ENCODE measurements around the gene DHCR24. TPM values are rescaled to one million over a fixed set of nuclear protein-coding genes. Genes with fewer than 3 reads are reported as not detected.
A peak's percentile ranks its signal among the peaks of the same experiment; 100 is the strongest.

DHCR24 gene
- total RNA-seq, 2 experiments from 2014 or later, result 55.9 to 60.8 TPM

GRCh38 chr1:54819195-54819536 is 67.8 kb downstream of the DHCR24 start:
- Mint-ChIP-seq H3K4me3 (no peak overlapping the region), H3K36me3 (peaks cover 6% of the 10 kb centered on the region), H3K27ac (no peak overlapping the region), H3K4me1 (peaks cover 9% of the 10 kb centered on the region), H3K27me3 (peaks cover 14% of the 10 kb centered on the region), H3K9me3 (peaks cover 7% of the 10 kb centered on the region)
- ATAC-seq (ENCODE audit: low read depth), result no peak
- POLR2A ChIA-PET, result no interaction called here
- no peak for DNase-seq

GRCh38 chr1:54818461-54819194 is 68.4 kb downstream of the DHCR24 start:
- H3K27ac Mint-ChIP-seq, result no peak overlapping the region
- peaks cover 14% of the 10 kb centered on the region for H3K27me3 Mint-ChIP-seq
- POLR2A ChIA-PET, result no interaction called here
- H3K4me1 Mint-ChIP-seq, result peaks cover 9% of the 10 kb centered on the region
- H3K9me3 Mint-ChIP-seq, result peaks cover 4% of the 10 kb centered on the region
- H3K4me3 Mint-ChIP-seq, result no peak overlapping the region
- peaks cover 3% of the 10 kb centered on the region for H3K36me3 Mint-ChIP-seq
- DNase-seq (no peak), ATAC-seq (ENCODE audit: low read depth) (no peak)

DNA sequence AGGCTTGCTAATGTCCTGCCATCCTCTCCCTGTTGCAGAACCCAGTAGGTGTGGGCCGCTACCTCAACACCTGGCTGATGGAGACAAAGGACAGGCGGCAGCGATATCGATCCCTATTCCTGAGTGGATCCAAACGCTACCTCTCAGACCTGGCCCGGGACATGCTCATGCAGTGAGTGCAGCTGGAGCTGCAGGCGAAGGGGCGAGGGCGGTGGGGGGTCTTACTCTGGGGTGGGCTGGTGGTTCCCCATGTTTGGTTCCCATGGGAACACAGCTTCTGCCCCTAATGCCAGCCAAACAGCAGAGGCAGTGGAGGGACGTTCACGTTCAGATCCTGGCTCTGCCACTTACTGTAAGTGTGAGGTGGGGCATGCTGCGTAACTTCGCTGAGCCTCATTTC is 70.0 kb downstream of the DHCR24 start:
- Mint-ChIP-seq H3K27me3 (peaks cover 12% of the 10 kb centered on the region), H3K4me1 (peaks cover 20% of the 10 kb centered on the region), H3K4me3 (no peak overlapping the region), H3K36me3 (no peaks in the 10 kb centered on the region), H3K9me3 (peaks cover 1% of the 10 kb centered on the region), H3K27ac (no peak overlapping the region)
- ATAC-seq (ENCODE audit: low read depth) (no peak), DNase-seq (no peak)
- POLR2A ChIA-PET, result no interaction called here

GRCh38 chr1:54816130-54816529 is 70.9 kb downstream of the DHCR24 start:
- ATAC-seq (ENCODE audit: low read depth), result no peak
- H3K4me1 Mint-ChIP-seq, result peaks cover 20% of the 10 kb centered on the region
- H3K27ac Mint-ChIP-seq, result no peak overlapping the region
- POLR2A ChIA-PET, result interaction anchor here (0.6 kb wide), 1 partner anchor 529 kb away, joined by 3 read pairs; no protein-coding TSS in a partner anchor
- H3K4me3 Mint-ChIP-seq, result no peak overlapping the region
- H3K36me3 Mint-ChIP-seq, result no peaks in the 10 kb centered on the region
- H3K27me3 Mint-ChIP-seq, result peaks cover 10% of the 10 kb centered on the region
- DNase-seq, result no peak
- no peaks in the 10 kb centered on the region for H3K9me3 Mint-ChIP-seq

GRCh38 chr1:54815086-54815876 is 71.7 kb downstream of the DHCR24 start:
- Mint-ChIP-seq H3K27me3 (peaks cover 2% of the 10 kb centered on the region), H3K4me3 (no peak overlapping the region), H3K4me1 (peaks cover 23% of the 10 kb centered on the region), H3K27ac (peak overlapping the region; percentile 50), H3K36me3 (no peaks in the 10 kb centered on the region), H3K9me3 (no peaks in the 10 kb centered on the region)
- POLR2A ChIA-PET, result interaction anchor here (0.6 kb wide), 1 partner anchor 528 kb away, joined by 3 read pairs; no protein-coding TSS in a partner anchor
- ATAC-seq (ENCODE audit: low read depth) (no peak), DNase-seq (no peak)

- H3K27me3 Mint-ChIP-seq, result no peaks in the 10 kb centered on the region
- no peak overlapping the region for H3K4me3 Mint-ChIP-seq
- peaks cover 21% of the 10 kb centered on the region for H3K4me1 Mint-ChIP-seq
- no peak for DNase-seq
- no peaks in the 10 kb centered on the region for H3K36me3 Mint-ChIP-seq
- POLR2A ChIA-PET, result no interaction called here
- H3K27ac Mint-ChIP-seq, result no peak overlapping the region
- no peak for ATAC-seq (ENCODE audit: low read depth)
- H3K9me3 Mint-ChIP-seq, result no peaks in the 10 kb centered on the region
These were observed 72.4 kb downstream of the DHCR24 start for GRCh38 chr1:54814571-54814970.

GRCh38 chr1:54814126-54814498 is 72.9 kb downstream of the DHCR24 start:
- no peak for DNase-seq
- no peak overlapping the region for H3K4me3 Mint-ChIP-seq
- H3K4me1 Mint-ChIP-seq, result peaks cover 21% of the 10 kb centered on the region
- no peaks in the 10 kb centered on the region for H3K27me3 Mint-ChIP-seq
- POLR2A ChIA-PET, result interaction anchor here (1.6 kb wide), 1 partner anchor 13 kb away, joined by 7 read pairs; the partner anchor contains the start of gene TTC22
- ATAC-seq (ENCODE audit: low read depth), result no peak
- H3K9me3 Mint-ChIP-seq, result no peaks in the 10 kb centered on the region
- H3K27ac Mint-ChIP-seq, result no peak overlapping the region
- no peaks in the 10 kb centered on the region for H3K36me3 Mint-ChIP-seq

GRCh38 chr1:54813485-54814125 is 73.4 kb downstream of the DHCR24 start:
- H3K4me3 Mint-ChIP-seq, result peak overlapping the region; percentile 17
- POLR2A ChIA-PET, result interaction anchor here (1.6 kb wide), 1 partner anchor 13 kb away, joined by 7 read pairs; the partner anchor contains the start of gene TTC22
- DNase-seq, result no peak
- H3K4me1 Mint-ChIP-seq, result peaks cover 19% of the 10 kb centered on the region
- H3K36me3 Mint-ChIP-seq, result no peaks in the 10 kb centered on the region
- no peaks in the 10 kb centered on the region for H3K27me3 Mint-ChIP-seq
- peak; percentile 9 for ATAC-seq (ENCODE audit: low read depth)
- peak overlapping the region; percentile 62 for H3K27ac Mint-ChIP-seq
- H3K9me3 Mint-ChIP-seq, result no peaks in the 10 kb centered on the region

DNA sequence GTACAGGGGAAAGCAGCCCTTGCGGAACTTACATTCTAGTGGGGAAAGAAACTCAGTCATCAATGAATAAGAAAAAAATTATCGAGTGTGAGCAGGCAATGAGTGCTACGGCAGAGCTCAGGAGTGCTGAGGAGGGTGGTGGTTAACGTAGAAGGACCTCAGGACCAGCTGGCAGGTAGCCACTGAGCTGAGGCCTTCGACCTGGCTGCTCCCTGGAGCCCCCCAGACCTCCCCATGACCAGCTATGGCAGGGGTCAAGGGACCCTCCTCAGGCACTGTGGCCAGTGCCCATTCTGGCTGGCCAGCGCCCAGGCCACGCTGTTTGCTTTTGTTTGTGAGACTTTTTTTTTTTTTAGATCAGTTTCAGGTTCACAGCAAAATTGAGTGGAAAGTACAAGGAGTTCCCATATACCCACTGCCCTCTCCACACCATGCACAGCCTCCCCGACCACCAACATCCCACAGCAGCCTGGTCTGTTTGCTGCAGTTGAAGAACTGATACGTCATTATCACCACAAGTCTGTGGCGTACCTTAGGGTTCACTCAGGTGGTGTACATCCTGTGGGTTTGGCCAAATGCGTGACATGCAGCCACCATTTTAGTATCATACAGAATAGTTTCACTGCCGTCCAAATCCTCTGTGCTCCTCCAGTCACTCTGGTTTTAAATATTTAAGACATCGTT is 74.1 kb downstream of the DHCR24 start:
- Mint-ChIP-seq H3K27me3 (no peaks in the 10 kb centered on the region), H3K36me3 (no peaks in the 10 kb centered on the region), H3K27ac (peak overlapping the region; percentile 62), H3K9me3 (no peaks in the 10 kb centered on the region), H3K4me3 (peak overlapping the region; percentile 17), H3K4me1 (peaks cover 19% of the 10 kb centered on the region)
- peak; percentile 59 for DNase-seq
- POLR2A ChIA-PET, result interaction anchor here (1.6 kb wide), 1 partner anchor 12 kb away, joined by 7 read pairs; the partner anchor contains the start of gene TTC22
- peak; percentile 75 for ATAC-seq (ENCODE audit: low read depth)

DNA sequence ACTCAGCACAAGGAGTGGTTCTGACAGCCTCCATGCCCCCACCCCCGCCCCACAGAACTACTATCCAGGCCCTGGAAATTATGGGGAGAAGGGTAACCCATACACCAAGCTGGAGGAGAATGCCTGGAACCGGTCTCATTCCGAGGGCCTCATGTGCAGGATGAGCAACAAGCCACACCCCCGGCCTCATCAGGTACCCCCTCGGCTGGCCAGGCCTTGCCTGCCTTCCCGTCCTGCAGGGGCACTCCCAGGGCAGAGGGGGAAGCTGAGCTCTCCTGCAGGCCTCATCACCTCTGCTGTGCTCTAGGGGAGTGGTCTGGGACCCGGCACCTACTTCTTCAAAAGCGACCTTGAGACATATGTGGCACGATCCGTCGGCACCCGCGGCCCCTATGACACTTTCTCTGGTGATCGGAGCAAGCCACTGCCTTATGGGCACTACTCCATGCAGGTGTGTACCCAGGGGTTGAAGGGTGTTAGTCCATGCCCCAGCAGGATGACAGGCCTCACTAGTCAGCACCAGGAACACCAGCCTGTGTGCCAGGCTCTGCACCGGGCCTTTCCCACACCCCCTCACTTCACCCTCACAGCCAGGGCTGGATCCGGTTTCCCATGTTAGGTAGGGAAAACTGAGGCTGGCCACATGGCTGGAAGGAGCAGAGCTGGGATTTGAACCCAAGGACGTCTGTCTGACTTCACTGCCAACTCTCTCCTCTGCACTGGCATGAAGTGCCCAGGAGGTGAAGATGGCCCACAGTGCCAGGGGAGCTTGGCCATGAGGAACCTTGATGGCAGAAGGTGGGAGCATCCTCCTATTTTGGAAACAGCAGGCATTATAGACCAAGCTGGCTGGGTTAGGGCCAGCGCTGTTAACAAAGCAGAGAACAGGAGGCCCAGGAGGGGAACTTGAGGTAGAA is 75.0 kb downstream of the DHCR24 start:
- H3K27ac Mint-ChIP-seq, result no peak overlapping the region
- POLR2A ChIA-PET, result interaction anchor here (0.6 to 1.6 kb wide), 2 partner anchors 11 to 74 kb away, joined by 6 to 7 read pairs; partner anchors contain the start of gene TTC22
- no peaks in the 10 kb centered on the region for H3K9me3 Mint-ChIP-seq

GRCh38 chr1:54811066-54811465 is 75.9 kb downstream of the DHCR24 start:
- H3K9me3 Mint-ChIP-seq, result no peaks in the 10 kb centered on the region
- no peaks in the 10 kb centered on the region for H3K36me3 Mint-ChIP-seq
- H3K4me3 Mint-ChIP-seq, result no peak overlapping the region
- no peak for DNase-seq
- H3K27ac Mint-ChIP-seq, result no peak overlapping the region
- peaks cover 31% of the 10 kb centered on the region for H3K4me1 Mint-ChIP-seq
- no peaks in the 10 kb centered on the region for H3K27me3 Mint-ChIP-seq
- POLR2A ChIA-PET, result no interaction called here
- ATAC-seq (ENCODE audit: low read depth), result no peak

More for the DNA sequence above, 75.0 kb downstream of the DHCR24 start:
- no peaks in the 10 kb centered on the region for H3K27me3 Mint-ChIP-seq
- H3K4me1 Mint-ChIP-seq, result peaks cover 26% of the 10 kb centered on the region
- H3K36me3 Mint-ChIP-seq, result no peaks in the 10 kb centered on the region
- ATAC-seq (ENCODE audit: low read depth) (no peak), DNase-seq (no peak)
- H3K4me3 Mint-ChIP-seq, result no peak overlapping the region

Measured in activated naive CD8-positive, alpha-beta T cell treated with anti-CD3 and anti-CD28 coated beads, Interleukin-2, amount 10 ng/mL, durations not matched to agents 7 days and 5 days (primary cell).